WTC11 (cell line): ENCODE data around the gene MMP11. TPM values are rescaled to one million over a fixed set of nuclear protein-coding genes. Genes with fewer than 3 reads are reported as not detected.

Source experiments
- ATAC-seq: fragments of 200-7000 bp; cut with Tn5 transposase; 2 replicates; pipeline ENCODE4 v1.10.0; 2021; ENCODE audit warnings: mild to moderate bottlenecking, moderate library complexity
- CTCF ChIA-PET: fragments of 300-600 bp; sonication (Branson Sonifier 250); formaldehyde crosslinking; loops from one replicate; lab custom pipeline; 2021; ENCODE audit warnings: antibody characterized with exemption; lab: Charles Lee
- POLR2A ChIA-PET: fragments of 350-600 bp; sonication (Branson Sonifier 250); formaldehyde crosslinking; loops from one replicate; lab custom pipeline; 2021; ENCODE audit warnings: antibody characterized with exemption; lab: Charles Lee
- DNase-seq: peaks from one replicate; pipeline ENCODE4 v3.0.0; 2021; ENCODE audit warnings: low spot score
- H3K27ac Mint-ChIP-seq: 2 replicates; pipeline ENCODE4 v1.8.0; 2021; ENCODE audit warnings: mixed read lengths
- H3K27me3 Mint-ChIP-seq: 2 replicates; pipeline ENCODE4 v1.8.0; 2021; ENCODE audit warnings: low read depth, mild to moderate bottlenecking, moderate library complexity, mixed read lengths
- H3K36me3 Mint-ChIP-seq: 2 replicates; pipeline ENCODE4 v1.8.0; 2021; ENCODE audit warnings: mixed read lengths
- H3K4me1 Mint-ChIP-seq: 2 replicates; pipeline ENCODE4 v1.8.0; 2022; ENCODE audit warnings: mixed read lengths
- H3K4me3 Mint-ChIP-seq: 2 replicates; pipeline ENCODE4 v1.8.0; 2021; ENCODE audit warnings: mild to moderate bottlenecking, moderate library complexity, mixed read lengths
- H3K9me3 Mint-ChIP-seq: 2 replicates; pipeline ENCODE4 v1.8.0; 2021; ENCODE audit warnings: mixed read lengths
- ATF2 ChIP-seq: sonication (generic); formaldehyde crosslinking; IDR thresholded peaks from 2 replicates; pipeline ENCODE4 v1.8.1; 2022; ENCODE audit warnings: low read depth, missing genetic modification reagents, borderline replicate concordance
- CBFB ChIP-seq: sonication (generic); formaldehyde crosslinking; IDR thresholded peaks from 2 replicates; pipeline ENCODE4 v1.8.1; 2022; ENCODE audit warnings: mild to moderate bottlenecking, low read depth, missing genetic modification reagents
- E2F4 ChIP-seq: sonication (generic); formaldehyde crosslinking; IDR thresholded peaks from 2 replicates; pipeline ENCODE4 v1.8.1; 2022; ENCODE audit warnings: low read depth, mild to moderate bottlenecking, moderate library complexity, missing genetic modification reagents, borderline replicate concordance
- ESRRA ChIP-seq: sonication (generic); formaldehyde crosslinking; IDR thresholded peaks from 2 replicates; pipeline ENCODE4 v1.8.1; 2022; ENCODE audit warnings: mild to moderate bottlenecking, missing genetic modification reagents, borderline replicate concordance
- ETV6 ChIP-seq: sonication (generic); formaldehyde crosslinking; IDR thresholded peaks from 2 replicates; pipeline ENCODE4 v1.8.1; 2022; ENCODE audit warnings: mild to moderate bottlenecking, missing genetic modification reagents
- GABPB1 ChIP-seq: sonication (generic); formaldehyde crosslinking; IDR thresholded peaks from 2 replicates; pipeline ENCODE4 v1.8.1; 2023; ENCODE audit warnings: mild to moderate bottlenecking, missing genetic modification reagents
- NR3C1 ChIP-seq: sonication (generic); formaldehyde crosslinking; conservative IDR thresholded peaks from 2 replicates; pipeline ENCODE4 v1.8.1; 2023; ENCODE audit warnings: low read depth, mild to moderate bottlenecking, missing genetic modification reagents
- PREB ChIP-seq: sonication (generic); formaldehyde crosslinking; IDR thresholded peaks from 2 replicates; pipeline ENCODE4 v1.8.1; 2022; ENCODE audit warnings: mild to moderate bottlenecking, missing genetic modification reagents, moderate library complexity, borderline replicate concordance
- ZNF263 ChIP-seq: sonication (generic); formaldehyde crosslinking; IDR thresholded peaks from 2 replicates; pipeline ENCODE4 v1.8.1; 2022; ENCODE audit warnings: low read depth, mild to moderate bottlenecking, moderate library complexity, missing genetic modification reagents
- ZNF425 ChIP-seq: fragments of 250-450 bp; sonication (Bioruptor Pico); conservative IDR thresholded peaks from 2 replicates; pipeline ENCODE4 v1.9.0; 2021; ENCODE audit warnings: mild to moderate bottlenecking
- ZNF671 ChIP-seq: fragments of 250-450 bp; sonication (Bioruptor Pico); IDR thresholded peaks from 2 replicates; pipeline ENCODE4 v1.8.0; 2021; ENCODE audit warnings: mild to moderate bottlenecking
- total RNA-seq: library from RNA; stranded (reverse); gene quantifications from 3 replicates; pipeline ENCODE4 v1.2.3, GENCODE V29; 2021
- TF ChIP-seq, protein P1 (sequence below): sonication (generic); formaldehyde crosslinking; IDR thresholded peaks from 2 replicates; pipeline ENCODE4 v1.8.0; 2023; ENCODE audit warnings: missing genetic modification reagents
- TF ChIP-seq, protein P2 (sequence below): fragments of 200-600 bp; IDR thresholded peaks from 2 replicates; pipeline ENCODE4 v1.8.0; 2022; ENCODE audit warnings: antibody characterized with exemption
- TF ChIP-seq, protein P3 (sequence below): sonication (generic); formaldehyde crosslinking; conservative IDR thresholded peaks from 2 replicates; pipeline ENCODE4 v1.8.1; 2023; ENCODE audit warnings: mild to moderate bottlenecking, low read depth, missing genetic modification reagents, moderate library complexity
- TF ChIP-seq, protein P4 (sequence below): sonication (generic); formaldehyde crosslinking; IDR thresholded peaks from 2 replicates; pipeline ENCODE4 v1.8.0; 2022; ENCODE audit warnings: mild to moderate bottlenecking, missing genetic modification reagents
- TF ChIP-seq, protein P5 (sequence below): fragments of 250-450 bp; sonication (Bioruptor Pico); IDR thresholded peaks from 2 replicates; pipeline ENCODE4 v1.8.0; 2021; ENCODE audit warnings: mild to moderate bottlenecking

Gene MMP11
- total RNA-seq, 1 experiment from 2014 or later, result 16.5 TPM

DNA sequence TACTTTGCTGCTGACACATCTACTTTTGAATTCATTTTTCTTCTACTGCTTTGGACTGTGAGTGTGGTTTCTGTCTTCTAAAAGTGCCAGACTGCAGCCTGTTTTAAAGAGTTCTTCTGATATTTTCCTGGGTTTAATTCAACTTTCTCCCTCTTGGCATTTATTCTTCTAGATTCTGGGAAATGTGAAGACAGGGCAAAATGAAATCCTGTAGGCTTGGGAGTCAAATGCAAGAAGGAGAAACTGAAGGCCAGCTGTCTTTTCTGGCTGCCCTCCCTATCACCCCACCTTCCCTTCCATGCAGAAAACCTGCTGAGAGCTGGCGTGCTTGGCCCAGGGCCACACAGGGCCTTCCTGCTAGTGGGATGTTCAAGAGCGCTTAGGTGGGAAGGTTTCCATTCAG is 29.3 kb upstream of the MMP11 start (continued):
- TF ChIP-seq ZNF671 (CRISPR knock-in tag) (no peak), E2F4 (no peak), CBFB (no peak), ATF2 (CRISPR knock-in tag) (no peak)

DNA sequence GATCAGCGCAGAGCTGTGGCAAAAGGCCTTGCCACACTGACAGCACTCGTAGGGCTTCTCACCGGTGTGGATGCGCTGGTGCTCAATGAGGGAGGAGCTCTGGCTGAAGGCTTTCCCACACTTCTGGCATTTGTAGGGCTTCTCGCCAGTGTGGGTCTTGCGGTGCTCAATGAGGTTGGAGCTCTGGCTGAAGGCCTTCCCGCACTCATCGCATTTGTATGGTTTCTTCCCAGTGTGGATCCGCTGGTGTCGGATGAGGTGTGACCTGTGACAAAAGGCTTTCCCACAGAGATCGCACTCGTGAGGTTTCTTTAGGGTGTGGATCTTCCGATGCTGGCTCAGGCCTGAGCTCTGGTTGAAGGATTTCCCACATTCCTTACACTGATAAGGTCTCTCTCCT is 28.6 kb upstream of the MMP11 start:
- ChIA-PET CTCF (interaction anchor here (0.8 to 0.9 kb wide), 2 partner anchors 24 to 106 kb away, joined by 3 to 4 read pairs; partner anchors contain the start of gene CHCHD10), POLR2A (no interaction called here)
- Mint-ChIP-seq H3K4me3 (no peak overlapping the region), H3K4me1 (no peaks in the 10 kb centered on the region; the same call in 1 of the 2 replicates), H3K27ac (no peak overlapping the region), H3K27me3 (no peaks in the 10 kb centered on the region), H3K9me3 (no peaks in the 10 kb centered on the region), H3K36me3 (peaks cover 19% of the 10 kb centered on the region)
- no peak for TF ChIP-seq ZNF671 (CRISPR knock-in tag)
- no peak for TF ChIP-seq ETV6
- TF ChIP-seq, protein P1, sequence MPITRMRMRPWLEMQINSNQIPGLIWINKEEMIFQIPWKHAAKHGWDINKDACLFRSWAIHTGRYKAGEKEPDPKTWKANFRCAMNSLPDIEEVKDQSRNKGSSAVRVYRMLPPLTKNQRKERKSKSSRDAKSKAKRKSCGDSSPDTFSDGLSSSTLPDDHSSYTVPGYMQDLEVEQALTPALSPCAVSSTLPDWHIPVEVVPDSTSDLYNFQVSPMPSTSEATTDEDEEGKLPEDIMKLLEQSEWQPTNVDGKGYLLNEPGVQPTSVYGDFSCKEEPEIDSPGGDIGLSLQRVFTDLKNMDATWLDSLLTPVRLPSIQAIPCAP, result no peak
- no peak for TF ChIP-seq GABPB1
- TF ChIP-seq, protein P2, sequence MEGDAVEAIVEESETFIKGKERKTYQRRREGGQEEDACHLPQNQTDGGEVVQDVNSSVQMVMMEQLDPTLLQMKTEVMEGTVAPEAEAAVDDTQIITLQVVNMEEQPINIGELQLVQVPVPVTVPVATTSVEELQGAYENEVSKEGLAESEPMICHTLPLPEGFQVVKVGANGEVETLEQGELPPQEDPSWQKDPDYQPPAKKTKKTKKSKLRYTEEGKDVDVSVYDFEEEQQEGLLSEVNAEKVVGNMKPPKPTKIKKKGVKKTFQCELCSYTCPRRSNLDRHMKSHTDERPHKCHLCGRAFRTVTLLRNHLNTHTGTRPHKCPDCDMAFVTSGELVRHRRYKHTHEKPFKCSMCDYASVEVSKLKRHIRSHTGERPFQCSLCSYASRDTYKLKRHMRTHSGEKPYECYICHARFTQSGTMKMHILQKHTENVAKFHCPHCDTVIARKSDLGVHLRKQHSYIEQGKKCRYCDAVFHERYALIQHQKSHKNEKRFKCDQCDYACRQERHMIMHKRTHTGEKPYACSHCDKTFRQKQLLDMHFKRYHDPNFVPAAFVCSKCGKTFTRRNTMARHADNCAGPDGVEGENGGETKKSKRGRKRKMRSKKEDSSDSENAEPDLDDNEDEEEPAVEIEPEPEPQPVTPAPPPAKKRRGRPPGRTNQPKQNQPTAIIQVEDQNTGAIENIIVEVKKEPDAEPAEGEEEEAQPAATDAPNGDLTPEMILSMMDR, result no peak
- TF ChIP-seq, protein P3, sequence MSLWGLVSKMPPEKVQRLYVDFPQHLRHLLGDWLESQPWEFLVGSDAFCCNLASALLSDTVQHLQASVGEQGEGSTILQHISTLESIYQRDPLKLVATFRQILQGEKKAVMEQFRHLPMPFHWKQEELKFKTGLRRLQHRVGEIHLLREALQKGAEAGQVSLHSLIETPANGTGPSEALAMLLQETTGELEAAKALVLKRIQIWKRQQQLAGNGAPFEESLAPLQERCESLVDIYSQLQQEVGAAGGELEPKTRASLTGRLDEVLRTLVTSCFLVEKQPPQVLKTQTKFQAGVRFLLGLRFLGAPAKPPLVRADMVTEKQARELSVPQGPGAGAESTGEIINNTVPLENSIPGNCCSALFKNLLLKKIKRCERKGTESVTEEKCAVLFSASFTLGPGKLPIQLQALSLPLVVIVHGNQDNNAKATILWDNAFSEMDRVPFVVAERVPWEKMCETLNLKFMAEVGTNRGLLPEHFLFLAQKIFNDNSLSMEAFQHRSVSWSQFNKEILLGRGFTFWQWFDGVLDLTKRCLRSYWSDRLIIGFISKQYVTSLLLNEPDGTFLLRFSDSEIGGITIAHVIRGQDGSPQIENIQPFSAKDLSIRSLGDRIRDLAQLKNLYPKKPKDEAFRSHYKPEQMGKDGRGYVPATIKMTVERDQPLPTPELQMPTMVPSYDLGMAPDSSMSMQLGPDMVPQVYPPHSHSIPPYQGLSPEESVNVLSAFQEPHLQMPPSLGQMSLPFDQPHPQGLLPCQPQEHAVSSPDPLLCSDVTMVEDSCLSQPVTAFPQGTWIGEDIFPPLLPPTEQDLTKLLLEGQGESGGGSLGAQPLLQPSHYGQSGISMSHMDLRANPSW (CRISPR knock-in tag), result no peak
- no peak for TF ChIP-seq PREB
- ATAC-seq, result no peak
- DNase-seq, result no peak

GRCh38 chr22:23744485-23744884 is 28.2 kb upstream of the MMP11 start:
- Mint-ChIP-seq H3K4me1 (peaks cover under 1% of the 10 kb centered on the region), H3K27me3 (no peaks in the 10 kb centered on the region), H3K27ac (no peak overlapping the region), H3K4me3 (no peak overlapping the region), H3K36me3 (peaks cover 19% of the 10 kb centered on the region), H3K9me3 (no peaks in the 10 kb centered on the region)
- POLR2A ChIA-PET, result no interaction called here
- CTCF ChIA-PET, result interaction anchor here (0.8 to 1.2 kb wide), 3 partner anchors 23 to 105 kb away, joined by 3 to 4 read pairs (median 3); partner anchors contain the start of gene CHCHD10
- ATAC-seq, result no peak
- DNase-seq, result no peak
- TF ChIP-seq ZNF425 (CRISPR knock-in tag) (no peak), NR3C1 (CRISPR knock-in tag) (no peak), ESRRA (CRISPR knock-in tag) (no peak), ZNF263 (CRISPR knock-in tag) (no peak)
- TF ChIP-seq, protein P4, sequence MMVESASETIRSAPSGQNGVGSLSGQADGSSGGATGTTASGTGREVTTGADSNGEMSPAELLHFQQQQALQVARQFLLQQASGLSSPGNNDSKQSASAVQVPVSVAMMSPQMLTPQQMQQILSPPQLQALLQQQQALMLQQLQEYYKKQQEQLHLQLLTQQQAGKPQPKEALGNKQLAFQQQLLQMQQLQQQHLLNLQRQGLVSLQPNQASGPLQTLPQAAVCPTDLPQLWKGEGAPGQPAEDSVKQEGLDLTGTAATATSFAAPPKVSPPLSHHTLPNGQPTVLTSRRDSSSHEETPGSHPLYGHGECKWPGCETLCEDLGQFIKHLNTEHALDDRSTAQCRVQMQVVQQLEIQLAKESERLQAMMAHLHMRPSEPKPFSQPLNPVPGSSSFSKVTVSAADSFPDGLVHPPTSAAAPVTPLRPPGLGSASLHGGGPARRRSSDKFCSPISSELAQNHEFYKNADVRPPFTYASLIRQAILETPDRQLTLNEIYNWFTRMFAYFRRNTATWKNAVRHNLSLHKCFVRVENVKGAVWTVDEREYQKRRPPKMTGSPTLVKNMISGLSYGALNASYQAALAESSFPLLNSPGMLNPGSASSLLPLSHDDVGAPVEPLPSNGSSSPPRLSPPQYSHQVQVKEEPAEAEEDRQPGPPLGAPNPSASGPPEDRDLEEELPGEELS (CRISPR knock-in tag), result no peak
- TF ChIP-seq, protein P5, sequence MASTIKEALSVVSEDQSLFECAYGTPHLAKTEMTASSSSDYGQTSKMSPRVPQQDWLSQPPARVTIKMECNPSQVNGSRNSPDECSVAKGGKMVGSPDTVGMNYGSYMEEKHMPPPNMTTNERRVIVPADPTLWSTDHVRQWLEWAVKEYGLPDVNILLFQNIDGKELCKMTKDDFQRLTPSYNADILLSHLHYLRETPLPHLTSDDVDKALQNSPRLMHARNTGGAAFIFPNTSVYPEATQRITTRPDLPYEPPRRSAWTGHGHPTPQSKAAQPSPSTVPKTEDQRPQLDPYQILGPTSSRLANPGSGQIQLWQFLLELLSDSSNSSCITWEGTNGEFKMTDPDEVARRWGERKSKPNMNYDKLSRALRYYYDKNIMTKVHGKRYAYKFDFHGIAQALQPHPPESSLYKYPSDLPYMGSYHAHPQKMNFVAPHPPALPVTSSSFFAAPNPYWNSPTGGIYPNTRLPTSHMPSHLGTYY (CRISPR knock-in tag), result no peak
